CD14-positive monocyte (primary cell): ENCODE measurements around the gene TMEM59L. TPM values are rescaled to one million over a fixed set of nuclear protein-coding genes. Genes with fewer than 3 reads are reported as not detected.

Experiments used
- DNase-seq, 3 donors: peaks; one replicate each; pipeline ENCODE4 v3.0.0-alpha.2; 2011 to 2022
- H2AFZ ChIP-seq: 2 replicates; pipeline ENCODE4 v1.6.0; 2012; ENCODE audit warnings: mild to moderate bottlenecking, low read depth, low read length, inconsistent platforms; ENCODE audit not compliant: insufficient read depth, poor library complexity, severe bottlenecking
- H3K27ac ChIP-seq, 2 donors: 1 replicate in 1 of 2; 2 replicates in 1 of 2; pipeline ENCODE4 v1.5.1; 2012 to 2013; ENCODE audit warnings: low read length in 2 of 2, control low read depth in 1 of 2, inconsistent platforms in 1 of 2, low read depth in 1 of 2, mild to moderate bottlenecking in 1 of 2
- H3K27me3 ChIP-seq, 2 donors: one replicate each; pipeline versions ENCODE4 v1.6.0 to v1.6.1; 2011 to 2013; ENCODE audit warnings: low read length in 2 of 2; ENCODE audit not compliant: control insufficient read depth in 2 of 2, insufficient read depth in 2 of 2
- H3K36me3 ChIP-seq, 2 donors: replicated peaks in 1 of 2; 1 replicate in 1 of 2; 2 replicates in 1 of 2; pipeline versions ENCODE4 v1.5.1 to v1.6.1; 2012 to 2013; ENCODE audit warnings: low read length in 2 of 2, control low read depth in 1 of 2, inconsistent platforms in 1 of 2, mild to moderate bottlenecking in 1 of 2; ENCODE audit not compliant: insufficient read depth in 2 of 2, control insufficient read depth in 1 of 2
- H3K4me1 ChIP-seq, 2 donors: 1 replicate in 1 of 2; 2 replicates in 1 of 2; pipeline versions ENCODE4 v1.5.1 to v1.6.1; 2012 to 2013; ENCODE audit warnings: low read length in 2 of 2, control low read depth in 1 of 2, inconsistent platforms in 1 of 2, mild to moderate bottlenecking in 1 of 2, moderate library complexity in 1 of 2; ENCODE audit not compliant: insufficient read depth in 2 of 2, control insufficient read depth in 1 of 2
- H3K4me2 ChIP-seq: replicated peaks from 2 replicates; pipeline ENCODE3; 2012; ENCODE audit warnings: low read length, moderate library complexity, mild to moderate bottlenecking; ENCODE audit not compliant: poor library complexity, severe bottlenecking; ENCODE audit errors: extremely low read depth
- H3K4me3 ChIP-seq, 3 experiments: fragments of 200-600 bp in 1 of 3; sonication (generic) in 1 of 3; replicated peaks in 1 of 3; 1 replicate in 2 of 3; 2 replicates in 1 of 3; pipeline ENCODE4 v1.5.1; 2011 to 2013; ENCODE audit warnings: low read length in 3 of 3, mild to moderate bottlenecking in 3 of 3, control low read depth in 2 of 3, low read depth in 2 of 3, inconsistent platforms in 1 of 3, moderate library complexity in 1 of 3
- H3K79me2 ChIP-seq: 2 replicates; pipeline ENCODE4 v1.6.0; 2012; ENCODE audit warnings: mild to moderate bottlenecking, control low read depth, inconsistent platforms, low read length, moderate library complexity; ENCODE audit not compliant: insufficient read depth
- H3K9ac ChIP-seq: 2 replicates; pipeline ENCODE4 v1.6.0; 2017; ENCODE audit warnings: low read length, mild to moderate bottlenecking; ENCODE audit not compliant: insufficient read depth, poor library complexity, severe bottlenecking
- H3K9me3 ChIP-seq, 2 donors: replicated peaks in 1 of 2; 1 replicate in 1 of 2; 2 replicates in 1 of 2; pipeline versions ENCODE4 v1.5.1 to v1.6.1; 2012 to 2013; ENCODE audit warnings: low read length in 2 of 2, control low read depth in 1 of 2; ENCODE audit not compliant: control insufficient read depth in 1 of 2, insufficient read depth in 1 of 2
- H4K20me1 ChIP-seq: 2 replicates; pipeline ENCODE4 v1.6.0; 2012; ENCODE audit warnings: mild to moderate bottlenecking, low read length, control low read depth, moderate library complexity; ENCODE audit not compliant: insufficient read depth
- H3K27ac Mint-ChIP-seq, 7 donors: one replicate each; pipeline ENCODE4 v1.8.0; 2020; ENCODE audit warnings: mild to moderate bottlenecking in 7 of 7, mixed read lengths in 7 of 7, moderate library complexity in 6 of 7, inconsistent platforms in 2 of 7
- H3K27me3 Mint-ChIP-seq, 3 donors: one replicate each; pipeline ENCODE4 v1.8.0; 2021 to 2022; ENCODE audit warnings: low read depth in 3 of 3, mild to moderate bottlenecking in 3 of 3, mixed read lengths in 3 of 3, moderate library complexity in 3 of 3, inconsistent platforms in 1 of 3
- H3K36me3 Mint-ChIP-seq, 2 donors: one replicate each; pipeline ENCODE4 v1.8.0; 2020; ENCODE audit warnings: mixed read lengths in 2 of 2, inconsistent platforms in 1 of 2, mild to moderate bottlenecking in 1 of 2
- H3K4me1 Mint-ChIP-seq: one replicate; pipeline ENCODE4 v1.8.0; 2020; ENCODE audit warnings: mild to moderate bottlenecking, mixed read lengths
- H3K4me3 Mint-ChIP-seq, 2 donors: one replicate each; pipeline ENCODE4 v1.8.0; 2020; ENCODE audit warnings: mild to moderate bottlenecking in 2 of 2, mixed read lengths in 2 of 2, moderate library complexity in 1 of 2
- H3K9me3 Mint-ChIP-seq, 7 donors: one replicate each; pipeline ENCODE4 v1.8.0; 2020 to 2022; ENCODE audit warnings: mixed read lengths in 7 of 7, mild to moderate bottlenecking in 6 of 7, moderate library complexity in 6 of 7, inconsistent platforms in 2 of 7
- WGBS: methylation state at CpG from one replicate; pipeline ENCODE4 v1.1.5; 2013; ENCODE audit warnings: missing lambda C conversion rate; ENCODE audit not compliant: insufficient coverage; 5-methylcytosine and 5-hydroxymethylcytosine counted together
- intact Hi-C, 2 donors: fragments of 100-400 bp; cut with micrococcal nuclease; formaldehyde crosslinking; loops; one replicate each; pipeline versions ENCODE4 v1.15.0 to v1.15.1; 2023
- polyA plus RNA-seq, 3 donors: library from polyadenylated mRNA; depleted of rRNA in 1 of 3; unstranded in 2 of 3; stranded (reverse) in 1 of 3; fragments of 300-500 nt in 2 of 3; fragments of >200 nt in 1 of 3; fragmentation: Illumina TruSeq in 2 of 3; gene quantifications; 1 replicate in 2 of 3; 2 replicates in 1 of 3; pipeline ENCODE4 v1.2.3, GENCODE V29; 2012 to 2021
- TF ChIP-seq, protein P1 (sequence below): fragments of 200-600 bp; IDR thresholded peaks from one replicate; pipeline ENCODE4 v1.8.0; 2022; ENCODE audit warnings: antibody characterized with exemption, mild to moderate bottlenecking

TMEM59L gene
- polyA plus RNA-seq, 3 donors = not detected

DNA sequence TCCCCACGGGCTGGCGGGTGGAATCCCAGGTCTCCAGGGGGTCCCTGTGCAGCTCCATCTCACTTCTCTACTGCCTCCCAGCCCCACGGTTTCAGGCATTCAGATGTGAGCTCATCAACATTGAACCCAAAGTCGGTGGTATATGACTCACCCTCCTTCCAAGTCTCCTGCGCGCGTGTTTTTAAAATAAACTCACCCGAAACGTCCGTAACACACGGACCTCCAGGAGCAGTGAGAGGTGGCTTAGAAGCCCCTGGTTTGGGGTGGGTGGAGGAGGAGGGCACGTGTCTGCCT, 56.8 kb downstream of the TMEM59L start:
- Histone ChIP-seq H3K79me2 (no peaks in the 10 kb centered on the region), H2AFZ (no peak overlapping the region), H3K4me2 (no peak overlapping the region), H3K27ac (no peak overlapping the region), H3K9me3 (no peaks in the 10 kb centered on the region), H3K4me1 (no peaks in the 10 kb centered on the region), H4K20me1 (no peaks in the 10 kb centered on the region), H3K36me3 (peaks cover 26 to 52% of the 10 kb centered on the region in 2 donors), H3K4me3 (no peak overlapping the region), H3K9ac (no peak overlapping the region), H3K27me3 (no peaks in the 10 kb centered on the region)
- H3K9me3 Mint-ChIP-seq = peaks cover 0 to 4% (median 2%) of the 10 kb centered on the region in 7 donors
- H3K27me3 Mint-ChIP-seq = peaks cover 0 to 3% (median 1%) of the 10 kb centered on the region in 3 donors
- intact Hi-C loops = no loop called here
- H3K36me3 Mint-ChIP-seq = peaks cover 39 to 55% of the 10 kb centered on the region in 2 donors
- H3K4me1 Mint-ChIP-seq = no peaks in the 10 kb centered on the region
- TF ChIP-seq, protein P1, sequence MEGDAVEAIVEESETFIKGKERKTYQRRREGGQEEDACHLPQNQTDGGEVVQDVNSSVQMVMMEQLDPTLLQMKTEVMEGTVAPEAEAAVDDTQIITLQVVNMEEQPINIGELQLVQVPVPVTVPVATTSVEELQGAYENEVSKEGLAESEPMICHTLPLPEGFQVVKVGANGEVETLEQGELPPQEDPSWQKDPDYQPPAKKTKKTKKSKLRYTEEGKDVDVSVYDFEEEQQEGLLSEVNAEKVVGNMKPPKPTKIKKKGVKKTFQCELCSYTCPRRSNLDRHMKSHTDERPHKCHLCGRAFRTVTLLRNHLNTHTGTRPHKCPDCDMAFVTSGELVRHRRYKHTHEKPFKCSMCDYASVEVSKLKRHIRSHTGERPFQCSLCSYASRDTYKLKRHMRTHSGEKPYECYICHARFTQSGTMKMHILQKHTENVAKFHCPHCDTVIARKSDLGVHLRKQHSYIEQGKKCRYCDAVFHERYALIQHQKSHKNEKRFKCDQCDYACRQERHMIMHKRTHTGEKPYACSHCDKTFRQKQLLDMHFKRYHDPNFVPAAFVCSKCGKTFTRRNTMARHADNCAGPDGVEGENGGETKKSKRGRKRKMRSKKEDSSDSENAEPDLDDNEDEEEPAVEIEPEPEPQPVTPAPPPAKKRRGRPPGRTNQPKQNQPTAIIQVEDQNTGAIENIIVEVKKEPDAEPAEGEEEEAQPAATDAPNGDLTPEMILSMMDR = no peak
- 88% methylated on average over 3 of the region's 12 CpGs for WGBS
- H3K27ac Mint-ChIP-seq = no peak overlapping the region
- no peak for DNase-seq
- no peak overlapping the region for H3K4me3 Mint-ChIP-seq

GRCh38 chr19:18669883-18670282, 57.2 kb downstream of the TMEM59L start:
- Mint-ChIP-seq H3K4me3 (no peak overlapping the region), H3K27ac (peak overlapping the region in 1 of 7 donors; percentile 54), H3K36me3 (peaks cover 39 to 51% of the 10 kb centered on the region in 2 donors), H3K9me3 (peaks cover 0 to 6% (median 2%) of the 10 kb centered on the region in 7 donors), H3K27me3 (peaks cover 0 to 3% (median 1%) of the 10 kb centered on the region in 3 donors), H3K4me1 (no peaks in the 10 kb centered on the region)
- Histone ChIP-seq H3K27ac (no peak overlapping the region), H3K27me3 (no peaks in the 10 kb centered on the region), H3K9me3 (no peaks in the 10 kb centered on the region), H3K4me1 (no peaks in the 10 kb centered on the region), H3K9ac (no peak overlapping the region), H2AFZ (no peak overlapping the region), H3K4me3 (no peak overlapping the region), H4K20me1 (no peaks in the 10 kb centered on the region), H3K4me2 (no peak overlapping the region), H3K36me3 (peaks cover 26 to 50% of the 10 kb centered on the region in 2 donors), H3K79me2 (no peaks in the 10 kb centered on the region)
- no peak for DNase-seq
- intact Hi-C loops = no loop called here
- TF ChIP-seq, protein P1 = no peak
- WGBS = 92% methylated on average over 2 of the region's 11 CpGs
